H1 (cell line): ENCODE results near the gene PIGS. TPM values are rescaled to one million over a fixed set of nuclear protein-coding genes. Genes with fewer than 3 reads are reported as not detected.

Source experiments
- CTCF ChIA-PET: fragments of 300-600 bp; sonication (Branson Sonifier 250); formaldehyde crosslinking; loops from one replicate; lab custom pipeline; 2021; ENCODE audit not compliant: partially characterized antibody; lab: Charles Lee
- POLR2A ChIA-PET: fragments of 300-600 bp; sonication (Branson Sonifier 250); formaldehyde crosslinking; loops from one replicate; lab custom pipeline; 2021; ENCODE audit warnings: inconsistent platforms; ENCODE audit not compliant: partially characterized antibody; lab: Charles Lee
- DNase-seq, 2 experiments: peaks; one replicate each; pipeline versions ENCODE4 v3.0.0 to v3.0.0-alpha.2; 2010 to 2022; ENCODE audit warnings: low spot score in 2 of 2, low read depth in 1 of 2, mixed read lengths in 1 of 2
- FAIRE-seq: peaks from 2 replicates; lab custom pipeline; 2011; peaks lifted over from hg19 to GRCh38; lab: Jason Lieb, UNC
- H2AFZ ChIP-seq: 2 replicates; pipeline ENCODE4 v1.8.1; 2012; ENCODE audit warnings: low read length, inconsistent platforms
- H2AK5ac ChIP-seq: 2 replicates; pipeline ENCODE4 v1.6.1; 2013; ENCODE audit warnings: low read depth, low read length
- H2BK120ac ChIP-seq: replicated peaks from 2 replicates; pipeline ENCODE3; 2013; ENCODE audit warnings: low read depth, low read length, inconsistent platforms
- H2BK12ac ChIP-seq: 2 replicates; pipeline ENCODE4 v1.6.1; 2013; ENCODE audit warnings: low read depth, low read length
- H2BK15ac ChIP-seq: 2 replicates; pipeline ENCODE4 v1.6.1; 2013; ENCODE audit warnings: low read length
- H2BK20ac ChIP-seq: 2 replicates; pipeline ENCODE4 v1.6.1; 2013; ENCODE audit warnings: low read length
- H2BK5ac ChIP-seq: 2 replicates; pipeline ENCODE4 v1.6.1; 2013; ENCODE audit warnings: low read depth, low read length
- H3K14ac ChIP-seq: 2 replicates; pipeline ENCODE4 v1.6.1; 2013; ENCODE audit warnings: inconsistent platforms; ENCODE audit not compliant: insufficient read length
- H3K18ac ChIP-seq: 2 replicates; pipeline ENCODE4 v1.6.1; 2013; ENCODE audit warnings: low read length; ENCODE audit errors: extremely low read depth
- H3K23ac ChIP-seq: 2 replicates; pipeline ENCODE4 v1.6.1; 2013; ENCODE audit warnings: inconsistent platforms; ENCODE audit not compliant: insufficient read length
- H3K23me2 ChIP-seq: 2 replicates; pipeline ENCODE4 v1.6.1; 2013; ENCODE audit warnings: low read depth, low read length
- H3K27ac ChIP-seq: 2 replicates; pipeline ENCODE4 v1.6.1; 2011; ENCODE audit warnings: low read depth, low read length, inconsistent platforms
- H3K27me3 ChIP-seq, 4 experiments: replicated peaks in 1 of 4; 1 replicate in 1 of 4; 2 replicates in 3 of 4; pipeline versions ENCODE4 v1.6.1 to v1.8.1; 2011 to 2013; ENCODE audit warnings: low read length in 3 of 4, mild to moderate bottlenecking in 3 of 4, inconsistent platforms in 2 of 4, mixed read lengths in 2 of 4, moderate library complexity in 1 of 4; ENCODE audit not compliant: control insufficient read depth in 3 of 4, insufficient read depth in 3 of 4; ENCODE audit errors: extremely low read depth in 1 of 4
- H3K36me3 ChIP-seq, 4 experiments: 2 replicates each; pipeline versions ENCODE4 v1.6.1 to v1.8.1; 2011 to 2013; ENCODE audit warnings: mild to moderate bottlenecking in 4 of 4, low read length in 3 of 4, moderate library complexity in 2 of 4, control low read depth in 1 of 4, inconsistent platforms in 1 of 4; ENCODE audit not compliant: insufficient read depth in 4 of 4, control insufficient read depth in 2 of 4
- H3K4ac ChIP-seq: replicated peaks from 2 replicates; pipeline ENCODE3; 2013; ENCODE audit warnings: low read length, low read depth, mixed read lengths, inconsistent platforms; ENCODE audit not compliant: insufficient read length
- H3K4me1 ChIP-seq, 4 experiments: replicated peaks in 1 of 4; 1 replicate in 1 of 4; 2 replicates in 3 of 4; pipeline versions ENCODE4 v1.6.1 to v1.8.1; 2011 to 2013; ENCODE audit warnings: low read length in 3 of 4, inconsistent platforms in 2 of 4, mixed read lengths in 1 of 4; ENCODE audit not compliant: insufficient read depth in 4 of 4, control insufficient read depth in 3 of 4
- H3K4me2 ChIP-seq, 2 experiments: 2 replicates each; pipeline versions ENCODE4 v1.6.1 to v1.8.1; 2011 to 2013; ENCODE audit warnings: low read depth in 2 of 2, low read length in 2 of 2, control low read depth in 1 of 2, inconsistent platforms in 1 of 2, mild to moderate bottlenecking in 1 of 2; ENCODE audit not compliant: insufficient read depth in 1 of 2
- H3K4me3 ChIP-seq, 4 experiments: fragments of 200-600, 300-600 bp in 1 of 4; sonication (generic), shearing (Covaris generic), sonication (Bioruptor Twin) in 1 of 4; 2 replicates each; pipeline versions ENCODE4 v1.5.1 to v1.8.1; 2011 to 2016; ENCODE audit warnings: low read length in 4 of 4, low read depth in 3 of 4, control low read depth in 2 of 4, inconsistent platforms in 2 of 4, mild to moderate bottlenecking in 2 of 4, mixed read lengths in 1 of 4, moderate library complexity in 1 of 4; ENCODE audit not compliant: insufficient read depth in 2 of 4; ENCODE audit errors: extremely low read depth in 1 of 4
- H3K56ac ChIP-seq: replicated peaks from 2 replicates; pipeline ENCODE3; 2013; ENCODE audit warnings: low read depth, mild to moderate bottlenecking, mixed read lengths, low read length, inconsistent platforms; ENCODE audit not compliant: insufficient read length
- H3K79me1 ChIP-seq: 2 replicates; pipeline ENCODE4 v1.6.1; 2013; ENCODE audit warnings: low read depth, low read length, control low read depth
- H3K79me2 ChIP-seq, 2 experiments: 2 replicates each; pipeline versions ENCODE4 v1.6.1 to v1.8.1; 2012 to 2013; ENCODE audit warnings: low read length in 2 of 2, mild to moderate bottlenecking in 2 of 2, inconsistent platforms in 1 of 2; ENCODE audit not compliant: insufficient read depth in 2 of 2, control insufficient read depth in 1 of 2
- H3K9ac ChIP-seq, 4 experiments: replicated peaks in 1 of 4; 1 replicate in 1 of 4; 2 replicates in 3 of 4; pipeline versions ENCODE4 v1.6.1 to v1.8.1; 2011 to 2013; ENCODE audit warnings: low read depth in 3 of 4, low read length in 3 of 4, control low read depth in 2 of 4, mild to moderate bottlenecking in 2 of 4, moderate library complexity in 2 of 4, inconsistent platforms in 1 of 4; ENCODE audit errors: extremely low read depth in 1 of 4
- H3K9me3 ChIP-seq, 2 experiments: 2 replicates each; pipeline versions ENCODE4 v1.6.1 to v1.8.1; 2012 to 2013; ENCODE audit warnings: mild to moderate bottlenecking in 2 of 2, moderate library complexity in 2 of 2, control low read depth in 1 of 2, inconsistent platforms in 1 of 2, low read depth in 1 of 2, low read length in 1 of 2, mixed read lengths in 1 of 2; ENCODE audit not compliant: insufficient read depth in 2 of 2
- H4K20me1 ChIP-seq, 2 experiments: replicated peaks in 1 of 2; 2 replicates each; pipeline versions ENCODE3 to v1.8.1; 2011 to 2013; ENCODE audit warnings: inconsistent platforms in 2 of 2, low read length in 2 of 2, mild to moderate bottlenecking in 1 of 2; ENCODE audit not compliant: insufficient read depth in 2 of 2, control insufficient read depth in 1 of 2
- H4K5ac ChIP-seq: 2 replicates; pipeline ENCODE4 v1.6.1; 2013; ENCODE audit warnings: low read length, low read depth, mixed read lengths, inconsistent platforms; ENCODE audit not compliant: insufficient read length
- H4K8ac ChIP-seq: 2 replicates; pipeline ENCODE4 v1.8.0; 2013; ENCODE audit warnings: mild to moderate bottlenecking, moderate library complexity, low read length, inconsistent platforms; ENCODE audit not compliant: insufficient read depth; ENCODE audit errors: extremely low read depth
- H4K91ac ChIP-seq: replicated peaks from 2 replicates; pipeline ENCODE3; 2013; ENCODE audit warnings: low read length, mixed read lengths, inconsistent platforms; ENCODE audit not compliant: insufficient read length
- MAFK ChIP-seq: IDR thresholded peaks from 2 replicates; pipeline ENCODE4 v1.6.1; 2012; ENCODE audit warnings: low read depth, mild to moderate bottlenecking, improper control_type of control experiment, low read length
- POU5F1 ChIP-seq: IDR thresholded peaks from 2 replicates; pipeline ENCODE4 v1.6.1; 2011; ENCODE audit warnings: low read depth, mild to moderate bottlenecking, low read length, moderate library complexity
- RAD21 ChIP-seq, 2 experiments: IDR thresholded peaks in 1 of 2; conservative IDR thresholded peaks in 1 of 2; 2 replicates each; pipeline ENCODE4 v1.6.1; 2011; ENCODE audit warnings: low read depth in 2 of 2, low read length in 2 of 2, improper control_type of control experiment in 1 of 2, inconsistent platforms in 1 of 2, mild to moderate bottlenecking in 1 of 2, moderate library complexity in 1 of 2
- SIN3A ChIP-seq, 2 experiments: IDR thresholded peaks in 1 of 2; conservative IDR thresholded peaks in 1 of 2; 2 replicates each; pipeline ENCODE4 v1.6.1; 2011 to 2012; ENCODE audit warnings: low read length in 2 of 2, improper control_type of control experiment in 1 of 2, low read depth in 1 of 2, mild to moderate bottlenecking in 1 of 2
- WGBS, 2 experiments: shearing (Covaris generic) in 1 of 2; methylation state at CpG; one replicate each; pipeline versions ENCODE4 v1.1.6 to v1.1.7; 2013 to 2015; ENCODE audit warnings: low lambda C conversion rate in 2 of 2, mixed read lengths in 2 of 2, inconsistent platforms in 1 of 2, low coverage in 1 of 2, missing lambda C conversion rate in 1 of 2; ENCODE audit not compliant: insufficient replicate concordance in 2 of 2, insufficient coverage in 1 of 2, insufficient read length in 1 of 2; ENCODE audit errors: extremely low coverage in 1 of 2, missing lambda C conversion rate in 1 of 2; 5-methylcytosine and 5-hydroxymethylcytosine counted together
- polyA plus RNA-seq, 7 experiments: library from polyadenylated mRNA; depleted of rRNA in 3 of 7; stranded (reverse) in 5 of 7; unstranded in 2 of 7; fragments of >200 nt in 5 of 7; fragments of 200-250 nt in 2 of 7; gene quantifications; 1 replicate in 5 of 7; 2 replicates in 1 of 7; 4 replicates in 1 of 7; pipeline versions ENCODE4 v1.2.1 to v1.2.3, GENCODE V29; 2011 to 2013; ENCODE audit warnings: missing spikeins in 2 of 7, mixed read lengths in 2 of 7
- total RNA-seq: library from RNA; stranded (reverse); fragmentation: NEBNext Ultra II Directional; extraction: Animal tissue kit (Norgen Biotek cat#: 25700); gene quantifications from 2 replicates; pipeline ENCODE4 v1.2.1, GENCODE V29; 2021
- TF ChIP-seq, protein P1 (sequence below), 3 experiments: IDR thresholded peaks; 1 replicate in 2 of 3; 2 replicates in 1 of 3; pipeline versions ENCODE4 v1.5.1 to v1.6.1; 2011; ENCODE audit warnings: low read length in 3 of 3, mild to moderate bottlenecking in 3 of 3, inconsistent platforms in 2 of 3, low read depth in 1 of 3, moderate library complexity in 1 of 3; ENCODE audit not compliant: insufficient read depth in 1 of 3; ENCODE audit errors: control extremely low read depth in 1 of 3

The PIGS gene
- total and polyA plus RNA-seq, 2 of the 8 experiments (the other 6 are each of a cell fraction or from before 2014, with no cell fraction given), result 44.3 to 50.6 TPM

DNA sequence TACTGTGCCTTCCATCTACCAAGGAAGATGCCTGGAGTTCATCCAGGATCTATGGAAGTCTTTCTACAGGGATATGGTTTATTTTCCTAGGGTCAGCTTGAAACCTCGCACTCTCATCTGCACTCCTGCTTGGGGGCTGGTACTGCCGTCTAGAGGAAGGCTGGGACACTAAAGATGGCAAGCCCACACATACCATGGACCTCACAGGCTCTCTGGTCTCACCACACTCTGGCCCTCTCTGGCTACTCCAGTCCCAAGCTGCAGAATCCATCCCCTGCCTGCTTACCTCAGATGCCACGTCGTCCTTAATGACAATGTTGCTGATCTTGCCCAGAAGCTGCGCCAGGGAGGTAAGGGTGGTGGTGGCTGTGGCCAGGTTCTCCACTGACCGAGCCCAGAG lies 16.8 kb downstream of the PIGS start:
- Histone ChIP-seq H3K36me3 (peaks cover 4 to 35% (median 12%) of the 10 kb centered on the region in 4 experiments), H3K23me2 (peaks cover 7% of the 10 kb centered on the region; the same call in 1 of the 2 replicates), H4K20me1 (peaks cover 2 to 7% of the 10 kb centered on the region in 2 experiments), H3K27me3 (no peaks in the 10 kb centered on the region; a peak in 1 of 7 replicates), H4K8ac (no peak overlapping the region), H2AFZ (no peak overlapping the region), H2BK20ac (no peak overlapping the region), H3K9ac (no peak overlapping the region), H3K4me2 (no peak overlapping the region), H2BK120ac (no peak overlapping the region), H3K23ac (no peak overlapping the region)
- POLR2A ChIA-PET, result interaction anchor here (0.8 to 2.4 kb wide), 3 partner anchors 21 to 23 kb away, joined by 3 to 7 read pairs (median 6); partner anchors contain the start of gene ALDOC
- CTCF ChIA-PET, result interaction anchor here (0.7 to 2.5 kb wide), 10 partner anchors 8 to 148 kb away, joined by 3 to 8 read pairs (median 4); no protein-coding TSS in a partner anchor
- FAIRE-seq (no peak), DNase-seq (no peak)
- TF ChIP-seq SIN3A (conservative IDR thresholded peaks at IDR 0.05 in 1 of 2, IDR thresholded peaks at IDR 0.05 in 1 of 2; ENCODE audit: low read depth in 1 of 2, low read length in 2 of 2) (no peak), MAFK (no peak), POU5F1 (no peak), RAD21 (IDR thresholded peaks at IDR 0.05 in 1 of 2, conservative IDR thresholded peaks at IDR 0.05 in 1 of 2; ENCODE audit: low read depth in 2 of 2, low read length in 2 of 2) (peak; percentile 33 to 45; a peak in 3 of 4 replicates)
- TF ChIP-seq, protein P1, sequence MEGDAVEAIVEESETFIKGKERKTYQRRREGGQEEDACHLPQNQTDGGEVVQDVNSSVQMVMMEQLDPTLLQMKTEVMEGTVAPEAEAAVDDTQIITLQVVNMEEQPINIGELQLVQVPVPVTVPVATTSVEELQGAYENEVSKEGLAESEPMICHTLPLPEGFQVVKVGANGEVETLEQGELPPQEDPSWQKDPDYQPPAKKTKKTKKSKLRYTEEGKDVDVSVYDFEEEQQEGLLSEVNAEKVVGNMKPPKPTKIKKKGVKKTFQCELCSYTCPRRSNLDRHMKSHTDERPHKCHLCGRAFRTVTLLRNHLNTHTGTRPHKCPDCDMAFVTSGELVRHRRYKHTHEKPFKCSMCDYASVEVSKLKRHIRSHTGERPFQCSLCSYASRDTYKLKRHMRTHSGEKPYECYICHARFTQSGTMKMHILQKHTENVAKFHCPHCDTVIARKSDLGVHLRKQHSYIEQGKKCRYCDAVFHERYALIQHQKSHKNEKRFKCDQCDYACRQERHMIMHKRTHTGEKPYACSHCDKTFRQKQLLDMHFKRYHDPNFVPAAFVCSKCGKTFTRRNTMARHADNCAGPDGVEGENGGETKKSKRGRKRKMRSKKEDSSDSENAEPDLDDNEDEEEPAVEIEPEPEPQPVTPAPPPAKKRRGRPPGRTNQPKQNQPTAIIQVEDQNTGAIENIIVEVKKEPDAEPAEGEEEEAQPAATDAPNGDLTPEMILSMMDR (IDR thresholded peaks at IDR 0.05; ENCODE audit: control extremely low read depth in 1 of 3, insufficient read depth in 1 of 3, low read depth in 1 of 3, low read length in 3 of 3), result peak; percentile 29 to 61 (median 42)
- TF ChIP-seq, all 59 proteins: peak for 2
- 88% methylated on average over 6 of the region's 6 CpGs; no CpG with 5 or more reads in 1 of the 2 experiments for WGBS, 2 experiments
- Histone ChIP-seq H3K14ac (no peak overlapping the region), H2BK12ac (no peak overlapping the region), H3K79me1 (peaks cover 7% of the 10 kb centered on the region; the same call in 1 of the 2 replicates), H3K4ac (no peak overlapping the region), H3K4me1 (peaks cover 0 to 10% (median 2%) of the 10 kb centered on the region in 4 experiments; a peak in 2 of 7 replicates), H2BK15ac (no peak overlapping the region), H4K91ac (no peak overlapping the region), H3K18ac (no peak overlapping the region), H2BK5ac (no peak overlapping the region), H4K5ac (no peak overlapping the region), H3K9me3 (no peaks in the 10 kb centered on the region), H3K4me3 (no peak overlapping the region), H3K27ac (no peak overlapping the region), H3K56ac (no peak overlapping the region), H2AK5ac (no peak overlapping the region), H3K79me2 (peaks cover 0 to 10% of the 10 kb centered on the region in 2 experiments; a peak in 1 of 4 replicates)
